HG02623 (cell line): ENCODE results near the gene SLC29A2.

Experiments
- ATAC-seq: cut with Tn5 transposase; IDR thresholded peaks from one replicate; pipeline ENCODE4 v1.9.1; 2021; ENCODE audit warnings: moderate library complexity; ENCODE audit not compliant: unreplicated experiment

The SLC29A2 gene

GRCh38 chr11:66335531-66336233, 35.9 kb downstream of the SLC29A2 start:
- ATAC-seq: no peak

DNA sequence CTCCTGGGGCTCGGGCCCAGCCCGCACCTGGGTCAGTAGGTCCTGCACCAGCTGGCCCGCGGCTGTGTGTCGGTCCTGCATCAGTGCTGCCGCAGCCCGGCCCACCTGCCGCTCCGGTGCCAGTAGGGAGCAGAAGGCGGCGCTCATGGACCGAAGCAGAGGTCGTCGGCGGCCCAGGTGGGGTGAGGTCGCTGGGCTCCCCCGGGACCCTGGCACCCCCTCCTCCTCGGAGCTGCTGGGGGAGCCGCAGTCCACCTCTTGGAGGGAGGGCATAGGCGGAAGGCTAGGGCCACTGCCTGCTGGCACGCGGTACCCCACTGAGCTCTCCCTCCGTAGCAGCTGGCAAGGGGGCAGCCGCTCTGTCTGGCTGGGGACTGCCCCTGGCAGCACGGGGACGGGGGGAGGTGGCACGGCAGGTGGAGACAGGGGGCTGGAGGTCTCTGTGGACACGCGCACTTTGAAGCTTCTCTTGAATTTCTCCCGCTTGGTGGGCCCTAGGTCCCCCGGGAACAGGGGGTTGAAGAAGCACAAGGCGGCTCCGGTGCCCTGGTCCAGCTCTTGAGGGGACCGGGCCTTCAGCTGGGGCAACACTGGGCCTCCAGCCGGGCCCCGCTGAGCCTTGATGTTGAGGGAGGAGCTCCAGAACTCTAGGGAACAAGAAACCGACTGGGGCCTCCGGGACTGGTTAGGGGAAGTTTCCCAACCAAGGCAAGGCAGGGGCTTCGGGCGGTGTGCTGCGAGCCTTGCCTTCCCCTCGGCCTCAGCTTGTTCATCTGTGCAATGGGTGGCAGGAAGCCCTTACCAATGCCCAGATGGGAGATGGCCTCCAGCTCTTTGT, 36.7 kb downstream of the SLC29A2 start:
- no peak for ATAC-seq

GRCh38 chr11:66333896-66334604, 37.5 kb downstream of the SLC29A2 start:
- no peak for ATAC-seq

- no peak for ATAC-seq
These were observed 38.2 kb downstream of the SLC29A2 start for GRCh38 chr11:66333220-66333877.

GRCh38 chr11:66332371-66333219, 39.0 kb downstream of the SLC29A2 start:
- no peak for ATAC-seq

DNA sequence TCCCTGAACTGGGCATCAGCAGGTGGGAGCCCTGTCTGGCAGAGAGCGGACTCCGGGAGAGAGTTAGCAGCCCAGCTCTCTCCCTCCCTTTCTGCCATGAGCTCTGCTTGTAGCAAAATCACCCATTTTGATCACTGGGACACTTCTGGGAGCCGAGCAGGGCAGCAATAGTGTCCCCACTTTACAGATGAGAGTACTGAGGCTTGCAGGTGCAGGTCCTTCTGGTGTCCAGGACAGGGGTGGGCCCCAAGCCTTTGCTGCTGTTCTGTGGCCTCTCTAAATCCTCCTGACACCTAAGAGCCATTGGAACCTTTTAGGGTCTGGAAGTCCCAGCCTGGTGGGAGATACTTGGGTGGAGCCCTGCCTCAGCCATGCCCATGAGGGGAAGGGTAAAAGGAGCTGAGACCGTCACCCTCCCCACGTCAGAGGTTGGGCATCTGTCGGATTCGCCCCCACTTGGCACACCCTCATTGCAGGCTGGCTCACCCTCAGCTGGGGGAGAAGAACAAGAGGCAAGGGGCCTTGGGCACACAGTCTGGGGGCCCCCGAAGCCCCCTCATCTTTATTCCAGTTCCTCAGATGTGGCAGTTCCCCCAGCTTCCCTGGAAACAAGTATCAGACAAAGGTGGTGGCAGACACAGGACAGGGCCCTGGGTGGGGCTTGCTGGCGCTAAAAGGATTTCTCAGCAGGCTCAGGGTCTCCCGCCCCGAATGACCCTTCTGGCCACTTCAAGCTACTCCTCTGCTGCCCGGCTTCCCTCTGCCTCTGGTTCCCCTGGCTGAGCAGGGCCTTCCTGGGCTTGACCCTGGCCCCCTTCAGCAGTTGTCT, 39.8 kb downstream of the SLC29A2 start:
- ATAC-seq: no peak

DNA sequence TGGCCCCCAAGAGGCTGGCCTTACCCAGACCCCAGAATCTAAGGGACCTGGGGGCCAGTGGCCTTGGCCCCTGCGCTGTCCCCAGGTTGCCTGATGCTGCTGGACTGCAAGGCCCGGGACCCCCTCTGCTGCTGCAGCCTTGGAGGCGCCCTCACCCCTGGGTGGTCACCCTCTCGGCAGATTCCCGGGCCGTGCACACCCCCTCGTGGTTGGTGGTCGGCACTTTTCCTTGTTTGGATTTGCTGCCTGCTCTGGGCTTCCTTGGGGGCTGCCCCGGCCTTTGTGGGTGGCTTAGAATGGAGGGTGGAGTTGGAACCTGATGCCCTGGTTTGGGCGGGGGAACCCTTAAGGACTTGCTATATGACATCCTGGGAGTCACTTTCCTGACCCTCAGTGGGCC, 40.6 kb downstream of the SLC29A2 start:
- no peak for ATAC-seq

GRCh38 chr11:66329165-66329673, 42.3 kb downstream of the SLC29A2 start:
- ATAC-seq: no peak

- ATAC-seq: no peak
These were observed 43.0 kb downstream of the SLC29A2 start for GRCh38 chr11:66328302-66329144.

DNA sequence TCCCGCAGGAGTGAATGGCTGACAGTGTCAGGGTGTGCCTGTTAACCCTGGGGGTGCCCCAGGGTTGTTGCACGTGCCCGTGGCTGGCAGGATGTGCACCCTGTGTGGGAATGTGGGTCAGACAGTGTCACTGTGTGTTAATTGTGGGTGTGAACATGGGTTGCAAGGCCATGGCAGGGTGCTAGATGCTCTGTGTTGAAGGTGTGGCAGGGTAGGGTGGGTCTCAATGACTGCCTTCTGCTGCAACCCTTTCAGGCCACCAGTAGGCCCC, 43.6 kb downstream of the SLC29A2 start:
- no peak for ATAC-seq

DNA sequence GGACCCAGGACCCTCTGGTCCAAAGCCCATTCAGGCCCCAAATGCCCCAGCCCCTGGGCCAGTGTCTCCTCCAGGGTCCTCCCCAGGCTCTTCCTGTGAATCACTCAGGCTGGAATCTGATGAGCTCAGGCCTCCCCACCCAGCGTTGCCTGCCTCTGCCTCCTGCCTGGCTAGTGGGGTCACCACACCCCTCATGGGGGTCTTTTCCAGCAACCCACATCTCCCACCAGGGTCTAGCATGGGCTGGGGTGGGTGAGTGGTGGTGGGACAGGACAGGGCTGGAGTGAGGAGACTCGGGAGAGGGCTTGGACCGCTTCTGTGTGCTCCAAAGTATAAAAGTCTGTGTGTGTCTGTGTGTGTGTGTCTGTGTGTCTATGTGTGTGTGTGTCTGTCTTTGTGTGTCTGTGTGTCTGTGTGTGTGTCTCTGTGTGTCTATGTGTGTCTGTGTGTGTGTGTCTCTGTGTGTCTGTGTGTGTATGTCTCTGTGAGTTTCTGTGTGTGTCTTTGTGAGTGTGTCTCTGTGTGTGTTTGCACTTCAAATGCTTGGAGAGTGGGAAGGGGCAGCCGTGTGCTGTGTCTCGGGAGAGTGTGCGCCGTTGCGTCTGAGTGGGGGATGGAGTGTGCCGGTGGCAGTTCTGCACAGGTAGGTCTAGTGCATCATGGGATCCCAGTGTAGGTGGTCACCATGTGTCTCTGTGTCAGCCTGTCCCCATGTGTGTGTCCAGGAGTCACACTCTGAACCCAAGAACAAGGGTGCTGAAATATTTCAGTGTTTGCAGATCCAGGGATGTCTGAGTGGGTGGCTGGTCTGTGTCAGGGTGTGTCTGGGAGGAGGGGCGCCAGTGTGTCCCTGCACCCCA, 44.2 kb downstream of the SLC29A2 start:
- ATAC-seq: no peak

DNA sequence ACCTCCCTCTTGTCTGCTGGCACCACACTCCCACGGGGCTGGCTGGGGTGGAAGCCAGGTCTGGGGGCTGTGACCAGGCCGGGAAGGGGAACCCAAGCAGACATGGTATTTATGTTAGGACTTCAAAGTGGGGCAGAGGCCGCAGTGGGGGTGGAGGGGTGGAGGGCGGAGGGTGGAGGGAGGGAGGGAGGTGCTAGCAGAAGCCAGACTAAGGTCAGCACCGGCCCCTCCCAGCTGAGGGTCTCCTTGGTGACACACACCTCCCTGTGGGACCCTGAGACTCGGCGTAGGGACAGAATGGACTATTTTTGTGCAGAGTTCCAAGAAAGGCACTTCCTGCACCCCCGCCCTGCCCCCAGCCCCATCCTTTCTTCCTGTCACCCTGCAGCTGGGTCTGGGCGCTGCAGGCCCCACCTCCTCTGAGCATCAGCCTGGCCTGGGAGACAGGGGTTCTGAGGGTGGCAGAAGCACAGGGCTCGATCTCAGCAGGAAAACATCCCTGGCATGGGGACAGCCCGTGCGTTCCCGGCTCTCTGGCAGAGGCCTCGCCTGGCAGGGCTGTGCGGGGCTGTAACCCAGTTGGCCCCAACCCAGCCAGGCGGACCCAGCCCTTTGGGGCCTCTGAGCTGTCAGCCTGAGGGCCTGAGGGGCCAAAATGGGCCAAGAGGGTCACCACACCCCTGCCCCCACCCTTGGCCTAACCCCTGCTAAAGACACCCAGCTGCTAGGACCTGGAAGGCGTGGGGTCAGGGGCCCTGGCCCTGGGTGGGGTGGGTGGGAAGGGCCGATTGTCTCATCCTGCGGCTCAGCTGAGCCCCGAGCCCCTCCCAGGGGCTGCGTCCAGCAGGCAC, 45.1 kb downstream of the SLC29A2 start:
- no peak for ATAC-seq

DNA sequence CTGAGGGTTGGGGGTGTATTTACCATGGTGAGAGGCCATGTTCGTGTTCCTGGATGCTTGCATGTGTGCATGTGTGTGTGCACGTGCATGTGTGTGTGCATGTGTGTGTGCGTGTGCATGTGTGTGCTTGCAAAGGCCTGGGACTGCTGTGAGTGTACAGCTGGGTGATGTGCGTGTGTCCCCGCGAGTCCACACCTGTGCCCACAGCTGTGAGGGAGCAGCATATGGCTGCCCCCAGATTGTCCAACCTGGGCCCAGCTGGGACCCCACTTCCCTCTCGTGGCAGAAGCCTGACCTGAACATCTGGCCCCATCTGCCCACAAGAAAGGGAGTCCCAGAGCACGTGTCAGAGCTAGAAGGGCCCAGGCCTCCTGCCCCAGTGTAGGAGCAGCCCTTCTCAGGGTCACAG, 46.3 kb downstream of the SLC29A2 start:
- no peak for ATAC-seq

DNA sequence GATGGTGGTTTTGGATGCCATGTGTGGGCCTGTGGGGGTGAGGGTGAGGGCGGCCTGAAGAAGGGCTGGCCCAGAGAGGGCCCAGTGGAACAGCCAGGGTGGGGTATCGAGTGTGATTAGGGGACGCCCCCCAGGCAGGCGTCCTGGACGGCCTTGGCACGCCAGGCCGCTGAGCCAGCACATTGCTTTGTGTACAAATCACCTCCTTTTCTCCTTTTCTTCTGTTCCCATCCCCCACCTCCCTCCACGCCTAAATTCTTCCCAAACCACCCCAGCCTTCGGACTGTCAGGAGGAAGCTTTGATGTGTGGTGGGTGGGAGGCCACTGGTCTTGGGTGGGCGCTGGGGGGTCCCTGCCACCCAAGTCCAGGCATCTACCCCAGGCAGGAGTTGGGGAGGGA, 46.9 kb downstream of the SLC29A2 start:
- no peak for ATAC-seq

DNA sequence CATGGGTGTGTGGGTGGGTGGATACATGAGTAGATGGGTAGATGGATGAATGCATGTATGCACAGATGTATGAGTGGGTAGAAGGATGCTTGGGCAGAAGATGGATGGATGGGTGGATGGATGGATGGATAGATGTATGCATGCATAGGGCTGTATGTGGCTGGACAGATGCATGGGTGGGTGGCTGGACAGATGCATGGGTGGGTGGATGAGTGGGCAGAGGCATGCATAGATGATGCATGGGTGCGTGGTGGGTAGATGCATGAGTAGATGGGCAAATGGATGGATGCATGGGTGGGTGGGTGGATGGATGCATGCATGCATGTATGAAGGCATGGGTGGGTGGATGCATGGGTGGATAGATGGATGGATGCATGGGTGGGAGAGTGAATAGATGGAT, 47.9 kb downstream of the SLC29A2 start:
- ATAC-seq: no peak

GRCh38 chr11:66322732-66323427, 48.7 kb downstream of the SLC29A2 start:
- ATAC-seq: no peak
